Astrocyte of the spinal cord (primary cell): Measurements from ENCODE around the gene CDC14A.

Source experiments
- DNase-seq: peaks from one replicate; pipeline ENCODE4 v3.0.0; 2011; ENCODE audit warnings: low read depth, low spot score
- H3K4me3 ChIP-seq: 2 replicates; pipeline ENCODE4 v1.5.1; 2011; ENCODE audit warnings: low read depth, mild to moderate bottlenecking, low read length, moderate library complexity
- in situ Hi-C: cut with HindIII; loops from 2 replicates; pipeline ENCODE4 v1.10.0; 2017; ENCODE audit warnings: low sequenced_read_pairs
- TF ChIP-seq, protein P1 (sequence below): IDR thresholded peaks from 2 replicates; pipeline ENCODE4 v1.5.1; 2012; ENCODE audit warnings: low read depth, mild to moderate bottlenecking, low read length, inconsistent platforms

Gene CDC14A

DNA sequence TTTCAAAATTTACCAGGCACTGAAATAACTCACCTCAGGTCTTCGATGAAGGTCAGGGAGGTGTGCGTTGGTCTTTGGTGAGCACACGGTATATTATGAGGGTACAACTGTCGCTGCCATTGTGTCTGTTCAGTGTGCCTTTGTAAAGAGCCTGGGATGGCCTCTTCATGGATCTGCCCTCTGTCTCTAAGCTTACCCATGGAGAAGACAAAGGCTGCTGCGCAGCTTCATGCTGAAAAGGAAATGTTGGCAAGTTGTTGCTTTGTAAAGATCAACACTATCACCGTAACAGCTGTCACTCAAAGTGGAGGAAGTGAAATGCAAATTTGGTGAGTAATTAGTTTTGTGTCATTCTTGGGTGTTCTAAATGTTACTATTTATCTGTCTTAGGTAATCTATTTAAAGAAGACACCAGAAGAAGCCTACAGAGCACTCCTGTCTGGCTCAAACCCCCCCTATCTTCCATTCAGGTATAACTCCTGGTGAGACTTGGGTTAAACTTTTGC, 71.6 kb downstream of the CDC14A start:
- DNase-seq = no peak
- H3K4me3 ChIP-seq = no peak overlapping the region
- TF ChIP-seq, protein P1, sequence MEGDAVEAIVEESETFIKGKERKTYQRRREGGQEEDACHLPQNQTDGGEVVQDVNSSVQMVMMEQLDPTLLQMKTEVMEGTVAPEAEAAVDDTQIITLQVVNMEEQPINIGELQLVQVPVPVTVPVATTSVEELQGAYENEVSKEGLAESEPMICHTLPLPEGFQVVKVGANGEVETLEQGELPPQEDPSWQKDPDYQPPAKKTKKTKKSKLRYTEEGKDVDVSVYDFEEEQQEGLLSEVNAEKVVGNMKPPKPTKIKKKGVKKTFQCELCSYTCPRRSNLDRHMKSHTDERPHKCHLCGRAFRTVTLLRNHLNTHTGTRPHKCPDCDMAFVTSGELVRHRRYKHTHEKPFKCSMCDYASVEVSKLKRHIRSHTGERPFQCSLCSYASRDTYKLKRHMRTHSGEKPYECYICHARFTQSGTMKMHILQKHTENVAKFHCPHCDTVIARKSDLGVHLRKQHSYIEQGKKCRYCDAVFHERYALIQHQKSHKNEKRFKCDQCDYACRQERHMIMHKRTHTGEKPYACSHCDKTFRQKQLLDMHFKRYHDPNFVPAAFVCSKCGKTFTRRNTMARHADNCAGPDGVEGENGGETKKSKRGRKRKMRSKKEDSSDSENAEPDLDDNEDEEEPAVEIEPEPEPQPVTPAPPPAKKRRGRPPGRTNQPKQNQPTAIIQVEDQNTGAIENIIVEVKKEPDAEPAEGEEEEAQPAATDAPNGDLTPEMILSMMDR = no peak

DNA sequence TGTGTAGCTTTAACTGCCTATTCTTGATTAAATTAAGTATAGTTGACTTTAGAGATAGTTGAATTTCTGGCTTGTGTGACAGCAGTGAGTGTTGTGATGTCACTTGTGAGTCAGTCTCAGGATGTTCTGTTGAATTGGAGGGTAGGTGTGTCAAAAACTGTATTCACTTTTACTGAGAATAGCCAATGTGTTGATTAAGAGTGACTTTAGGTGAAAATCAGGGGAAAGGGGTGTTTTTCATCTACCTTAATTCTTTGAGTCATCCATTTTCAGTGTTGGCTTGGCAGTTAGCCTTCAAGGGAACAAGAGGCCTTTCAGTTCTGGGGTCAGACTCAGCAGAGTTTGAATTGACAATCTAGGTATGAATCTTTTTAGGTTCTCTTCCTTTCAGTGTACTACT, 75.9 kb downstream of the CDC14A start:
- no peak overlapping the region for H3K4me3 ChIP-seq
- DNase-seq = no peak
- in situ Hi-C loops = no loop called here
- TF ChIP-seq, protein P1 = no peak

More for the DNA sequence above, 71.6 kb downstream of the CDC14A start:
- in situ Hi-C loops = no loop called here

DNA sequence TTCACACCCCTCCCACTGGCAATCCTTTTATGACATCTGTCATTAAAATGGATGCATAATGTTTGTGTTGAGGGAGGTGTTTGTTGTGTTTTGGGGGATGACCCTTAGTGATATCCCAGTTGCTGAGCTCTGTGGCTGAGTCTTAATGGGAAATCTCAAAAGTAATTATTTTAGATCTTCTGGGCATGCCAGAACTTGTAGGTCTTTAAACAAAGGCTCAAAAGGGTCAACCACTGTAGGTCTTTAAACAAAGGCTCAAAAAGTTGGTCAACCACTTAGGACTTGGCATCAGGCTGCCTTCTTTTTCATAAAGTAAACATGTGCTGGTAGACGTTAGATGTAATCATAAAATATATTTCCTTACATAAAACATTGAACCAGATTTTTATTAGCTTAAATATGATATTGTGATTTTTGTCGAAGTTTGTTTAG, 78.0 kb downstream of the CDC14A start:
- in situ Hi-C loops = no loop called here
- no peak overlapping the region for H3K4me3 ChIP-seq
- TF ChIP-seq, protein P1 = no peak
- no peak for DNase-seq

DNA sequence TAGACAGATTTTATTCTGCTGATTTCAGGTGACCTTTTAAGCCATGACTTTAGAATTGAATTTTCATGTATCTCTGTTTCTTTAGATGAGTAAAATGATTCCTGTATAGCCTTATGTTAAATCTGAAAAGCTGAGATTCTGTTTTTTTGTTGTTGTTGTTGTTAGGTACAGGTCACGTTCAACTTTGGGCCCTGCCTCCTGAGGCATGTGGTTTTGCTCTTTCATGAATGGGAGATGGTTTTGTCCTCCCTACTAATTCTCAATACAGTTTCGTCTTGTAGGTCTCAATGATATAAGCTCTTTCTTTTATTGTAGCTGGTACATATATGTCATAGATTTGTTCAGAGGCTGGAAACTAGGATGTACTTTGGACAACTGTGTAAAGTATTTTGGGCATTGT, 79.6 kb downstream of the CDC14A start:
- in situ Hi-C loops = no loop called here
- no peak overlapping the region for H3K4me3 ChIP-seq
- no peak for DNase-seq
- TF ChIP-seq, protein P1 = no peak

DNA sequence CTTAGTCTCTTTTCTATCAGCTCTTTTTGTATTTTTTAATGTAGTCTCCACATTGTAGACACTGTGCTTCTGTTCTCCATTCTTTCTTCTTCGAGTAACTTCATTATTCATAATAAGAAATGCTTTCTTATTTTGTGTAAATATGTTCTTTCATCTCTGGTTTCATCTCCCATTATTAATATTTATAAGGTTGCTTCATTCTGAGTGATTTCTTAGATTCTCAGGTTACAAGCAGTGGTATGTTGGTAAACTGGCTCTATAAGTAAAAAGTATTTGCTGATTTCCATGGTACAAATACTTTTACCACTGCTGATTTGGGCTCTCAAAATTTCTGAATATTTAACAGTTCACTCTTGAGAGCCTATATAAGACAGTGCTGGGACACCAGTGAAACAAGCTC, 81.3 kb downstream of the CDC14A start:
- TF ChIP-seq, protein P1 = no peak
- no peak overlapping the region for H3K4me3 ChIP-seq
- in situ Hi-C loops = no loop called here
- DNase-seq = no peak

DNA sequence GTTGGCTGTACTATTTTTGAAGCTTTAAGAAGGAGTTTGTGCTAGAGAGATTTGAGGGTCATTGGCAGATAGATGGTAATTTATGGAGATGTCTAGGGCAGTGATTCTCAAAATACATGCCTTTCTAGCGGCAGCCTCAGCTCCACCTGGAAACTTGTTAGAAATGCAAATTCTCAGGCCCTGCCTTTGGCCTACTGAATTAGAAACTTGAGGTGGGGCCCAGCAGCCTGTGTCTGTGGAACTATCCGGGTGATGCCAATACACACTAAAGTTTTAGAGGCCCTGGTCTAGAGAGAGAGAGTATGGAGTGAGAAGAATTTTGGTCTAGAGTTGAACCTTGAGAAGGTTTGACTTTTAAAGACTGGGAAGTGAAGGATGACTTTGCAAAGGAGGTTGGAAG, 82.5 kb downstream of the CDC14A start:
- no peak for DNase-seq
- TF ChIP-seq, protein P1 = no peak
- in situ Hi-C loops = no loop called here
- no peak overlapping the region for H3K4me3 ChIP-seq

DNA sequence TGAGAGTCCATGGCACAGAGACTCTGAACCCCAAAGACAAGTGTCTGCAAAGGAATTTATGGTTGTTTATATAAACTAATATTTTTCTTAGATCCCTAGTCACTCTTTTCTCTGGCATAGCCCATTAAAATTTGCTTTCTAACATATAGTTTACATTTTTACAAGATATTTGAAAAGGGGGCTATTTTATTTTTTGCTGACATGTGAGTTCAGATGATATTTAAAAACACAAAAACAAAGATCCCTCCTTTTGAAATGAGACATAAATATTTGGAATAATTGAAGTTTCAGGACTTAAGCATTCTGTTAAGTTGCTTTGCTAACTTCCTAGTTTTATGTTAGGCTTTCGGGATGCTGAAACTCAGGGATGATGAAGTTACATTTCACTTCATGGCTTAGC, 86.1 kb downstream of the CDC14A start:
- no peak overlapping the region for H3K4me3 ChIP-seq
- in situ Hi-C loops = no loop called here
- TF ChIP-seq, protein P1 = no peak
- no peak for DNase-seq
